Embryonic facial prominence (tissue), 1 donor: Measurements from ENCODE around the gene RAB3A.

Source experiments
- DNase-seq: peaks from one replicate; pipeline ENCODE4 v3.0.0-alpha.2; 2016; ENCODE audit errors: extremely low spot score

RAB3A gene, protein sequence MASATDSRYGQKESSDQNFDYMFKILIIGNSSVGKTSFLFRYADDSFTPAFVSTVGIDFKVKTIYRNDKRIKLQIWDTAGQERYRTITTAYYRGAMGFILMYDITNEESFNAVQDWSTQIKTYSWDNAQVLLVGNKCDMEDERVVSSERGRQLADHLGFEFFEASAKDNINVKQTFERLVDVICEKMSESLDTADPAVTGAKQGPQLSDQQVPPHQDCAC

GRCh38 chr19:18203863-18204393, at the start of gene RAB3A:
RAB3A (minus strand) TSS chr19:18204042; CDS start chr19:18202740, 1,302 bp downstream.
- peak; percentile 100 for DNase-seq

GRCh38 chr19:18253130-18253529, 49.3 kb upstream of the RAB3A start:
- DNase-seq = no peak

DNA sequence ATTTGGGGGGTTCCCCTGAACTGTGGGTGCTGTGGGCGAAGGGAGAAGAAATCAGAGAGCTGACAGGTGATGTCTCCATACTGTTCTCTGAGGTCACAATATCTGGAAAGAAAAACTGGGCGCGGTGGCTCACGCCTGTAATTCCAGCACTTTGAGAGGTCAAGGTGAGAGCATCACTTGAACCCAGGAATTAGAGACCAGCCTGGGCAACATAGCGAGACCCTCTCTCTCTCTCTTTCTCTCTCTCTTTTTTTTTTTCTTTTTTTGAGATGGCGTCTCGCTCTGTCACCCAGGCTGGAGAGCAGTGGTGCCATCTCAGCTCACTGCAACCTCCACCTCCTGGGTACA, 48.5 kb upstream of the RAB3A start:
- no peak for DNase-seq

GRCh38 chr19:18251587-18252369, 47.9 kb upstream of the RAB3A start:
- DNase-seq = no peak

GRCh38 chr19:18249834-18250233, 46.0 kb upstream of the RAB3A start:
- no peak for DNase-seq

DNA sequence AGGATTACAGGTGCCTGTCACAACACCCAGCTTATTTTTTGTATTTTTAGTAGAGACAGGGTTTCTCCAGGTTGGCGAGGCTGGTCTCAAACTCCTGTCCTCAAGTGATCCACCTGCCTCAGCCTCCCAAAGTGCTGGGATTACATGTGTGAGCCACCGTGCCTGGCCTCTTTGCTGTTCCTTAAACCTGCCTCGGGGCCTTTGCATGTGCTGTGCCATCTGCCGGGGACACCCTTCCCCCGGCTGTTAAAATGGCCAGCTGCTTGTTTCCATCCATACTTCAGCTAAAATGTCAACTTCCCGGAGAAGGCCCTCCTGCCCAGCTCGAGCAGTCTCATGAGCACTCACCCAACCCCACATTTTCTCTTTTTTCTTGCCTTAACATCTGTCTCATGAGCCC, 41.5 kb upstream of the RAB3A start:
- no peak for DNase-seq

DNA sequence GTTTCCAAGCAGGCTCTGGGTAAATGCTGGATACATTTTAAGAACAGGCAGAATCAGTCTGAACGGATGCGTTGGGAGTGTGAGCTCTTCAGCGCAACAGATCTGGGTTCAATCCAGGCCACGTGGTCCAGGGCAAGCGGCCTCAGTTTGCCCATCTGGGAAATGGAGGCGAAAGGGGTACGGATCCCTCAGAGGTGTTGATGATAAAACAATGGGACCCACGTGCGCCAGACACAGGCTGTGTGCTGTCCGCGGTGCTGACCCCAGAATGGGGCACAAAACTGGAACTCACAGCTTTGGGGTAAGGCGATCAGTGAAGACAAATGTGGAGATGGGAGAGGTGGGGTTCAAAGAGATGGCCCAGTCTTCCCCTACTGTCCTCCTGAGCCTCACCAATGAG, 35.5 kb upstream of the RAB3A start:
- no peak for DNase-seq

DNA sequence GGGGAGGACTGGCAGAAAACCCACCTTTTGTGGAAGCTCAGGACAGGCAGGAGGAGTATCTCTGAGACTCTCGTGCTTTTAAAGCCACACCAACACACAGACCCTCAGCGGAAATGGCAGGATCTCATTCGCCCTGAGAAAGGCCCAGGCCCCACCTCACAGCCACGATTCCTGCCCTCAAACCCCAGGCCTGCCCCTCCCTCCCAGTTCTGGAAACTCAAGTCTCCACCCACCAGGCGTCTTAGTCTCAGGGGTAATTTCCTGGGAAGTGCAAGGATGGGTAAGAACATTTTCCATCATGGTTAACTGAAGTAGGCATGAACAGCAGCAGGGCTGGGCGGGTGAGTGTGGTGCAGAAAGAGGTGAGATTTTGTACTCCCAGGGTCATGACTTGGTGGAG, 30.4 kb upstream of the RAB3A start:
- no peak for DNase-seq

DNA sequence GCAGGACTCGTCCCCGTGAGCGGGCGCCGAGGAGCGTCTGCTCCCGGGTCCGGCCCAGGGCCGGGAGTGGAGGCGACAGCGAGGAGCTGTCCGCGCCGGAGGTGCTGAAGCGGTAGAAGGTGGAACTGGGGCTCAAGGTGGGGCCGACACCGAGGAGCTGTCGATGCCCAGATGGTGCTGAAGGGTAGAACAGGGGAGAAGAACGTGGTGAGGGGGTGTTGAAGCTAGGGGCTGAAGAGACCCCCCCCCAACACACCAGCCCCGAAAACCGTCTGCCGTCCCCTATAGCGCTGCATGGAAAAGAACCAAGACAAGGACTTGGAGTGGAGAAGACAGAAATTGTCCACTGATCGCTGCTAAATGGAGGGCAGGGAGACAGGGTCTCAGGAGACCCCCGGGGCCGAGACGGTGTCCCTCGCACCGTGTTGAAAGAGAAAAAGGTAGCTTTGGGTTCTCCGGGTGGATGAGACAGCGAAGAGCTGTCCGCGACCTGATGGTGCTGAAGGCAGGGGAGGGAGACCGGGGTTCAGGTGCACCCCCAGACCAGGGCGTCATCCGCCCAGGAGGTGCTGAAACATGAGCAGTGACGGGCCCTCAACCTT, 29.5 kb upstream of the RAB3A start:
- DNase-seq = no peak

GRCh38 chr19:18232540-18233223, 28.8 kb upstream of the RAB3A start:
- DNase-seq = no peak

- DNase-seq = no peak
These were observed 27.9 kb upstream of the RAB3A start for GRCh38 chr19:18231775-18232174.

DNA sequence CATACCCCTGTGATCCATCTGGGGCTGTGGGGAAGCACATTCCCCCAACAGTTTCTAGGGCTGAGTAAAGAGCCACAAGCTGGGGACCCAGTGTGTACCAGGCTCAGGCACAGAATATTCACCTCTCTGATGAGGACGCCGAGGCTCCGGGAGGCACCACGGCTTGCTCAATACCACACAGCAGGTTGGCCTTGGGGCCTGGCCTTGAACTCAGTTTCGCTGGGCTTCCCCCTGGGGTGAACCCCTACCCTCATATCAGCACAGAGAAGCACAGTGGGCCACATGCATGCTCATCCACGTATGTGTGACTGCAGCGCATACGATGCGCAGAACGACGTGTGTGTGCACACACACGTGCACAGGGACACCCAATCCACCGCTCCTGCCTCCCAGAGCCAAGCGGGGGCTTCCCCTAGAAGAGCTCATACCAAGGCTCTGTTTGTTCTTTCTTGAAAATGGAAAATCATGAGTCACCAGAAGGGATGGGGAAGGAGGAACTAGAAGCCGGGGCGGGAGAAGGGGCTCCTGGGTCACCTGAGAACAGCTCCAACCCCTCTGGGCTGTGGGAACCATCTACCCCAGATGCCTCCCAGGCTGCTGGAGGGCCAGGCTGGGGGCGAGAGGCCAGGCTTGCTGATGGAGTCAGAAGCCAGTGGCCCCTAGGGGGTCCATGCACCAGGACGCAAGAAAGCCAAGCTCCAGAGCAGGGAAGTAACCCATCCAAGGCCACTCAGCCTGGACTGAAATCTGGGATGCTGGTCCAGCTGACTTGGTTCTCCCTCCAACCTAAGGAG, 27.3 kb upstream of the RAB3A start:
- DNase-seq = no peak

- DNase-seq = no peak
These were observed 26.1 kb upstream of the RAB3A start for GRCh38 chr19:18229915-18230314.

DNA sequence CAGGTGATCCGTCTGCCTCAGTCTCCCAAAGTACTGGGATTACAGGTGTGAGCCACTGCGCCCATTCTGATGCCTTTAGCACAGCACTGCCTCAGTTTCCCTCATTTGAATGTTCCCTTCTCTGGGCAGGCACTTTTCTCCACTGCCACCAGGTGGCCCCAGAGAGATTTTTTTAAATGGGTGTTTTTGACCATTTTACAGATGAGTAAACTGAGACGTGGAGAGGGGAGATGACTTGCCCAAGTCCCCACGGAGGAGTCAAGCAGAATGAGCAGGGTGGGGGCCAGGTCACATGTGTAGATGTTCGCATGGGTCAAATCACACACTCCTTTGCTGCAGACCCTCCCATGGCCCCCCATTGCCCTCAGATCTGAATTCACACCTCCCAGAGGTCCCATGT, 25.6 kb upstream of the RAB3A start:
- no peak for DNase-seq

DNA sequence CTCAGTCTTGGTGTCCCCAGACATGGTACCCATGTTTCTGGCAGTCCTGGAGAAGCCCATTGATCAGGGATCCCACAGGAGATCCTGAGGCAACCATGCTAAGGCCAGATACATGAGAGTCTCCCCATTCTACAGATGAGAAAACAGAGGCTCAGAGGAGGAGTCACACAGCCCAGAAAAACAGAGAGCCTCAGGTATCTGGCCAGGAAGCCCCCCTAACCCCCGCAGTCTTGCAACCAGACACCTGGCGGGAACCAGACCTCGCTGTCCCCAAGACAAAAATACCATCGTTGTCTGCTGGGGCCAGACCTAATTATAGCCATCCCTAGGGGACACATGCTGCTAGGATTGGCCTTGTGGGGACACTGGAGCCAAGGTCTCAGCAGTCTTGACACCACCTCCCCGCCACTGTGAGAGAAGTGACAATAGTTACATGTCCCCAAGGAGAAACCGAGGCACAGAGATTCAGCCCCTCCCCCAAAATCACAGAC, 24.0 kb upstream of the RAB3A start:
- DNase-seq = no peak

GRCh38 chr19:18226956-18227780, 23.3 kb upstream of the RAB3A start:
- no peak for DNase-seq

DNA sequence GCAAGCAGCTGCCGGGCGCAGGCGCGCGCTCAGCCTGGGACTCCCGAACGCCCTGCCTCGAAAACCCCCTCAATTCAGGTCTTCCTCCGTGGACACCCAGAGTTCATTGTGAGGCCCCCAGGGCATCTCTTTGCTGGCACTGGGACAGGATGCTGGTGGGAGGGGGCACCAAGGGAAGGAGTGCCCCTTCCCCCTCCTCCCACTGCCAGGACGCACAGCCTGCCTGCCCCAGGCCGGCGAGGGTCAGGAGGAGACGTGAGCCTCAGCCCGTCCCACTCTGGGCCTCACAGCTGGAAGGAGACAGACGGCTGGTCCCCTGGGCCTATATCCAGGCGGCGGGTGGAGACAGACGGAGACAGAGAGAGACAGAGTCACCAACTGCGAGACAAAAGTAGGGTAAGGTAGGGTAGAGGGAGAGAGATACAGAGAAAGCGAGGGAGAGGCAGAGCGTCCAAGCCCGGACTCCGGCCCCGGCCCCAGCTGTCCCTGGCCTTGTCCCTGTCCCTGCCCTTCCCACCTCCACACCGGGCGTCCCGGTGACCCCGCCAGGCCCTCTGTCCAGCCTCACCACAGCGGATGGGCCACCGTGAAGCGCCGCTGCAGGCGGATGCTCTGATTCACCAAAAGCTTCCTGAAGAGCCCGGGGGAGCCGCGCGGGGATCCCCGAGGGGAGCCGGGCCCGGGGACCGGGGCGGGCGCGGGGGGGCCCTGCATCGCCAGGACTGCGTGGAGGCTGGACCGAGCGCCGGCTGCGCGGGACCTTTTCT, 22.0 kb upstream of the RAB3A start, which contains the start of gene PDE4C:
PDE4C (minus strand) TSS at position 737 of the 767 bp plus-strand sequence; CDS start at position 714, 23 bp downstream.
- no peak for DNase-seq

GRCh38 chr19:18225355-18225701, 21.5 kb upstream of the RAB3A start:
- DNase-seq = no peak

GRCh38 chr19:18224525-18225354, 20.9 kb upstream of the RAB3A start:
- DNase-seq = peak; percentile 89
